ENCODE data around the gene GFM2. TPM values are rescaled to one million over a fixed set of nuclear protein-coding genes. Genes with fewer than 3 reads are reported as not detected.
A peak's percentile ranks its signal among the peaks of the same experiment; 100 is the strongest.

The GFM2 gene
- total and polyA plus RNA-seq, 2 of the 8 experiments (the other 6 are each of a cell fraction or from before 2014, with no cell fraction given): 17.8 to 30.6 TPM

GRCh38 chr5:74786851-74787250 lies 19.9 kb upstream of the GFM2 start (continued):
- no peak for TF ChIP-seq ATF2 (IDR thresholded peaks at IDR 0.05; ENCODE audit: low read length)
- TF ChIP-seq RAD21 (IDR thresholded peaks at IDR 0.05 in 1 of 2, conservative IDR thresholded peaks at IDR 0.05 in 1 of 2; ENCODE audit: low read depth in 2 of 2, low read length in 2 of 2): peak in 1 of 2 experiments; percentile 22; a peak in 1 of 4 replicates
- no peak for TF ChIP-seq JUN (IDR thresholded peaks at IDR 0.05; ENCODE audit: low read depth, low read length)
- TF ChIP-seq ATF3 (IDR thresholded peaks at IDR 0.05; ENCODE audit: insufficient read depth, low read depth, low read length): no peak
- TF ChIP-seq NANOG (IDR thresholded peaks at IDR 0.05; ENCODE audit: insufficient read depth, low read depth, low read length, poor library complexity, severe bottlenecking): no peak
- TF ChIP-seq NRF1 (IDR thresholded peaks at IDR 0.05; ENCODE audit: low read depth, low read length): no peak
